K562 (cell line): ENCODE data around the gene PDZD8. TPM values are rescaled to one million over a fixed set of nuclear protein-coding genes. Genes with fewer than 3 reads are reported as not detected.
A peak's percentile ranks its signal among the peaks of the same experiment; 100 is the strongest.

Experiments used
- ATF1 ChIP-seq, 2 experiments: fragments of 450-650 bp in 1 of 2; IDR thresholded peaks; 2 replicates each; pipeline ENCODE4 v1.6.1; 2016; ENCODE audit warnings: missing compliant biosample characterization in 1 of 2, missing genetic modification characterization in 1 of 2
- BDP1 ChIP-seq: IDR thresholded peaks from 3 replicates; pipeline ENCODE4 v1.6.1; 2011; ENCODE audit not compliant: insufficient read length, insufficient read depth
- BRCA1 ChIP-seq, 2 experiments: fragments of 450-650 bp in 1 of 2; sonication (generic) in 1 of 2; formaldehyde crosslinking in 1 of 2; IDR thresholded peaks; 2 replicates each; pipeline versions ENCODE4 v1.5.0 to v1.6.1; 2017 to 2020; ENCODE audit warnings: mild to moderate bottlenecking in 1 of 2, missing genetic modification reagents in 1 of 2
- ETS2 ChIP-seq: IDR thresholded peaks from 2 replicates; pipeline ENCODE4 v1.6.1; 2016; ENCODE audit warnings: borderline replicate concordance, missing genetic modification characterization, mild to moderate bottlenecking, moderate library complexity, missing compliant biosample characterization; ENCODE audit not compliant: poor library complexity, severe bottlenecking
- MCM3 ChIP-seq: fragments of 450-650 bp; IDR thresholded peaks from 2 replicates; pipeline ENCODE4 v1.6.1; 2016
- NCOR1 ChIP-seq: fragments of 450-650 bp; IDR thresholded peaks from 2 replicates; pipeline ENCODE4 v1.6.1; 2016; ENCODE audit warnings: mild to moderate bottlenecking, moderate library complexity
- NFE2L1 ChIP-seq: fragments of 450-650 bp; IDR thresholded peaks from 2 replicates; pipeline ENCODE4 v1.6.1; 2016; ENCODE audit warnings: missing genetic modification characterization, low read depth, mild to moderate bottlenecking, missing compliant biosample characterization, moderate library complexity, borderline replicate concordance
- NONO ChIP-seq, 2 experiments: fragments of 200-400 bp in 1 of 2; fragments of 450-650 bp in 1 of 2; formaldehyde crosslinking in 1 of 2; IDR thresholded peaks; 2 replicates each; pipeline ENCODE4 v1.6.1; 2017; ENCODE audit warnings: low read depth in 2 of 2, mild to moderate bottlenecking in 2 of 2, moderate library complexity in 2 of 2, low read length in 1 of 2
- RCOR1 ChIP-seq, 2 experiments: IDR thresholded peaks; 2 replicates each; pipeline ENCODE4 v1.6.1; 2012; ENCODE audit warnings: low read depth in 2 of 2, low read length in 2 of 2, borderline replicate concordance in 1 of 2, improper control_type of control experiment in 1 of 2
- ZSCAN29 ChIP-seq: fragments of 450-650 bp; IDR thresholded peaks from 2 replicates; pipeline ENCODE4 v1.6.1; 2017
- polyA plus RNA-seq, 8 experiments: library from polyadenylated mRNA; depleted of rRNA in 4 of 8; stranded (reverse) in 5 of 8; unstranded in 3 of 8; fragments of >200 nt; fragmentation: Nextera tagmentation in 2 of 8; fragmentation: Illumina TruSeq in 1 of 8; extraction: Ambion mirVana in 2 of 8; extraction: Trizol in 1 of 8; gene quantifications; 2 replicates each; pipeline versions ENCODE4 v1.2.1 to v1.2.3, GENCODE V29; 2011 to 2014; ENCODE audit warnings: inconsistent platforms in 1 of 8, missing spikeins in 1 of 8
- total RNA-seq, 7 experiments: library from RNA; depleted of rRNA in 6 of 7; stranded (reverse); fragments of >200 nt in 6 of 7; fragmentation: Illumina TruSeq in 2 of 7; extraction: Trizol in 2 of 7; gene quantifications; 2 replicates each; pipeline versions ENCODE4 v1.2.1 to v1.2.3, GENCODE V29; 2011 to 2021; ENCODE audit warnings: low replicate concordance in 1 of 7
- TF ChIP-seq, protein P1 (sequence below), 2 experiments: IDR thresholded peaks; 2 replicates each; pipeline ENCODE4 v1.6.1; 2012; ENCODE audit warnings: improper control_type of control experiment in 2 of 2, low read depth in 2 of 2, low read length in 2 of 2, borderline replicate concordance in 1 of 2
- TF ChIP-seq, protein P2 (sequence below), 2 experiments: IDR thresholded peaks in 1 of 2; conservative IDR thresholded peaks in 1 of 2; 2 replicates each; pipeline ENCODE4 v1.6.1; 2016; ENCODE audit warnings: low read depth in 2 of 2, mild to moderate bottlenecking in 1 of 2, missing compliant biosample characterization in 1 of 2, missing genetic modification characterization in 1 of 2, moderate library complexity in 1 of 2

PDZD8 gene
- total and polyA plus RNA-seq, 9 of the 15 experiments (the other 6 are each of a cell fraction or from before 2014, with no cell fraction given): 5.5 to 53.4 (median 36.8) TPM

DNA sequence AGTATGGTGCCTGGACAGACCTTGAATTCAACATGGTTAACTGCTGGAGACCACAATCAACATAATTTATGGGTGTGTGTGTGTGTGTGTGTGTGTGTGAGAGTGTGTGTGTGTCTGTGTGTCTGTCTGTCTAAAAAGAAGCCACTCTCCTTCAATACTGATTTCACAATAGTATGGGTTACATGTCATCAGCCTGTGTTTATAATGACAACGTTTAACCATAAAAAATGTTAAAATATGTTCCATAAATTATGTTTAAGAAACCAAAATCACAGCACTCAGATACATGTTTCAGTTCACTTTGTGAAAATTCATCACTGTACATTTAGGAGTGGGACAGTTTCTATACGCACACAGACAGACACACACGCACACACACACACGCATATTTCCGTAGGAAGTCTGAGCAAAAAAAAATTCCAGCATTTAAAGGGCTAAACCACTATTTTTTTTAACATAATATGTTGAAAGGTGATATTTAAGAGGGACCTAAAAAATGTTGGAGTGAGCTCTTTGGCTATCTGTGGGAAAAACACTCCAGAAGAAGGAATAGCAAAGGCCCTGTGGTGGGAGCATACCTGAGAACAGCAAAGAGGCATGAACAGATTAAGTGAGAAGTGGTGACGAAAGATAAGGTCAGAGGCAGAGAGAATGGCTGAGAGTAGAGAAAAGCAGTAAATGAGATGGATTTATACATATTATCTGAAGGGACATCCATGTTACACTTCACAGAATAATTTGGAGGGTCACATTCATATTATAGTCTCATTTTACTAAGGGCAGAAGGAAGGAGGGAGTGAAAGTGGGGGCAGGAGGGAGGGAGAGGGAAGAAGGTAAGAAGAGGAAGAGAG, 10.9 kb downstream of the PDZD8 start (continued):
- TF ChIP-seq, protein P1, sequence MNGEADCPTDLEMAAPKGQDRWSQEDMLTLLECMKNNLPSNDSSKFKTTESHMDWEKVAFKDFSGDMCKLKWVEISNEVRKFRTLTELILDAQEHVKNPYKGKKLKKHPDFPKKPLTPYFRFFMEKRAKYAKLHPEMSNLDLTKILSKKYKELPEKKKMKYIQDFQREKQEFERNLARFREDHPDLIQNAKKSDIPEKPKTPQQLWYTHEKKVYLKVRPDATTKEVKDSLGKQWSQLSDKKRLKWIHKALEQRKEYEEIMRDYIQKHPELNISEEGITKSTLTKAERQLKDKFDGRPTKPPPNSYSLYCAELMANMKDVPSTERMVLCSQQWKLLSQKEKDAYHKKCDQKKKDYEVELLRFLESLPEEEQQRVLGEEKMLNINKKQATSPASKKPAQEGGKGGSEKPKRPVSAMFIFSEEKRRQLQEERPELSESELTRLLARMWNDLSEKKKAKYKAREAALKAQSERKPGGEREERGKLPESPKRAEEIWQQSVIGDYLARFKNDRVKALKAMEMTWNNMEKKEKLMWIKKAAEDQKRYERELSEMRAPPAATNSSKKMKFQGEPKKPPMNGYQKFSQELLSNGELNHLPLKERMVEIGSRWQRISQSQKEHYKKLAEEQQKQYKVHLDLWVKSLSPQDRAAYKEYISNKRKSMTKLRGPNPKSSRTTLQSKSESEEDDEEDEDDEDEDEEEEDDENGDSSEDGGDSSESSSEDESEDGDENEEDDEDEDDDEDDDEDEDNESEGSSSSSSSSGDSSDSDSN (IDR thresholded peaks at IDR 0.05; ENCODE audit: borderline replicate concordance in 1 of 2, low read depth in 2 of 2, low read length in 2 of 2): no peak
- TF ChIP-seq ATF1 (CRISPR knock-in tag; IDR thresholded peaks at IDR 0.05) (no peak), ATF1 (tag; IDR thresholded peaks at IDR 0.05) (no peak), MCM3 (no peak), BDP1 (no peak), ETS2 (tag) (no peak), NONO (IDR thresholded peaks at IDR 0.05; ENCODE audit: low read depth in 2 of 2, low read length in 1 of 2) (no peak), RCOR1 (IDR thresholded peaks at IDR 0.05; ENCODE audit: borderline replicate concordance in 1 of 2, low read depth in 2 of 2, low read length in 2 of 2) (peak in 1 of 2 experiments; percentile 32; a peak in 1 of 4 replicates), ZSCAN29 (no peak), NCOR1 (0 out of 2 replicates have a peak, but pooled peaks have one; percentile 11), BRCA1 (IDR thresholded peaks at IDR 0.05) (no peak), BRCA1 (CRISPR knock-in tag; IDR thresholded peaks at IDR 0.05) (no peak), NFE2L1 (tag) (no peak)
- TF ChIP-seq, protein P2, sequence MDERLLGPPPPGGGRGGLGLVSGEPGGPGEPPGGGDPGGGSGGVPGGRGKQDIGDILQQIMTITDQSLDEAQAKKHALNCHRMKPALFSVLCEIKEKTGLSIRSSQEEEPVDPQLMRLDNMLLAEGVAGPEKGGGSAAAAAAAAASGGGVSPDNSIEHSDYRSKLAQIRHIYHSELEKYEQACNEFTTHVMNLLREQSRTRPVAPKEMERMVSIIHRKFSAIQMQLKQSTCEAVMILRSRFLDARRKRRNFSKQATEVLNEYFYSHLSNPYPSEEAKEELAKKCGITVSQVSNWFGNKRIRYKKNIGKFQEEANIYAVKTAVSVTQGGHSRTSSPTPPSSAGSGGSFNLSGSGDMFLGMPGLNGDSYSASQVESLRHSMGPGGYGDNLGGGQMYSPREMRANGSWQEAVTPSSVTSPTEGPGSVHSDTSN (CRISPR knock-in tag; IDR thresholded peaks at IDR 0.05; ENCODE audit: low read depth): no peak
- TF ChIP-seq, protein P2 (tag; conservative IDR thresholded peaks at IDR 0.05; ENCODE audit: low read depth): peak; percentile 70
